ENCODE results near the gene ANGPT4. TPM values are rescaled to one million over a fixed set of nuclear protein-coding genes. Genes with fewer than 3 reads are reported as not detected.

ANGPT4 gene
- total and polyA plus RNA-seq, 10 of the 15 experiments (the other 5 are each of a cell fraction or from before 2014, with no cell fraction given), result 0.01 to 0.16 TPM; not detected in 8

DNA sequence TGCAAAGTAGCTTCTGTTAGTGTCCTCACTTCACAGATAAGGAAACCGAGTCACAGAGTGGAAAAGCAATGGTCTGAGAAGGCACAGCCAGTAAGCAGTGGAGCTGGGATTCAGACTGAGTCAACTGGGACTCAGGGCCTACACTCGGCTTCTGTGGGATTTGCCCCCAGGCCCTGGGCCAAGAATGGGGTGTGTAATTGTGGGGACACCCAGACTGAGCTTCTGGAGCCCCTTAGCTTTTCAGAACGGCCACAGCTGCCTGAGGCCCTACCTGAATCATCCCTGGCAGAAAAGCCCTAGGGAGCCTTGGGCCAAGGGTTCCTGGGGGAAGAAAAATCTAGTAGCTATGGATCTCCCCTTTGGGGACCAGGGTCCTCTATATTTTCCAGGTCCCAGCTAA is 6.5 kb downstream of the ANGPT4 start (continued):
- no peak for TF ChIP-seq CUX1 (IDR thresholded peaks at IDR 0.05; ENCODE audit: insufficient replicate concordance, low read depth, low read length)
- TF ChIP-seq RCOR1 (conservative IDR thresholded peaks at IDR 0.05; ENCODE audit: low read depth, low read length), result no peak
- TF ChIP-seq IKZF2 (IDR thresholded peaks at IDR 0.05), result no peak
- no peak for TF ChIP-seq IRF4 (IDR thresholded peaks at IDR 0.05; ENCODE audit: low read depth, low read length)

DNA sequence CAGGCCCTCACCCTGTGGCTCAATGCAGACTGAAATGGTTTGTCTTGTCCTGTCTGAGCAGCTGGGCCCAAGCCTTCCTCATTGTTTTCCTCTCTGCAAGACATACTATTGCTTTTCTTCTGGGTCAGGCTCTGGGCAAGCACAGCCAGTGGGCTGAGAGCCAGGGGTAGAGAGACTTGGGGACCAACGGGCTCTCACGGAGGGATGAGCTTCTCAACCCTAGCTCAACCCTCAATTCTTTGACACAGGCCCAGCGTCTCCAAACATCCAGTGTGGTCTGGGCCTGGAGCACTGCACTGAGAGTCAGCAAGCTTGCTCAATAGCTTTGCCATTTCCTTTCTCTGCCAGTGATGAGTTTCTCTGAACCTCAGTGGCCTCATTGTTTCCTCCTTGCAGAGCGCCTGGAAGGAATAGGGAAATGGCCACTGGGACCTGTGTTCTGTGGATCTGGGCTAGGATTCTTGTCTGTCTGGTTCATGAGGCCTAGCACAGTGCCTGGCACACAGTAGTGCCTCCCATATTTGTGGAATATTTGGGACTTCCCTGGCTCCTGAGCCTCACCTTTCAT is 9.3 kb downstream of the ANGPT4 start:
- CTCF ChIA-PET, result interaction anchor here (0.8 kb wide), 1 partner anchor 18 kb away, joined by 6 read pairs; no protein-coding TSS in a partner anchor
- TF ChIP-seq HDGF (IDR thresholded peaks at IDR 0.05) (no peak), MXI1 (IDR thresholded peaks at IDR 0.05; ENCODE audit: low read depth, low read length) (no peak), SPI1 (IDR thresholded peaks at IDR 0.05; ENCODE audit: borderline replicate concordance, insufficient read depth, low read depth, low read length) (no peak), TCF3 (IDR thresholded peaks at IDR 0.05; ENCODE audit: borderline replicate concordance, insufficient read depth, low read depth, low read length) (no peak), FOXM1 (IDR thresholded peaks at IDR 0.05; ENCODE audit: low read depth, low read length) (no peak), TCF12 (IDR thresholded peaks at IDR 0.05; ENCODE audit: low read depth, low read length) (no peak), ETV6 (conservative IDR thresholded peaks at IDR 0.05 in 1 of 2, IDR thresholded peaks at IDR 0.05 in 1 of 2; ENCODE audit: borderline replicate concordance in 1 of 2, low read depth in 1 of 2) (no peak), SREBF2 (IDR thresholded peaks at IDR 0.05; ENCODE audit: low read length) (no peak)
- TF ChIP-seq, protein P1, sequence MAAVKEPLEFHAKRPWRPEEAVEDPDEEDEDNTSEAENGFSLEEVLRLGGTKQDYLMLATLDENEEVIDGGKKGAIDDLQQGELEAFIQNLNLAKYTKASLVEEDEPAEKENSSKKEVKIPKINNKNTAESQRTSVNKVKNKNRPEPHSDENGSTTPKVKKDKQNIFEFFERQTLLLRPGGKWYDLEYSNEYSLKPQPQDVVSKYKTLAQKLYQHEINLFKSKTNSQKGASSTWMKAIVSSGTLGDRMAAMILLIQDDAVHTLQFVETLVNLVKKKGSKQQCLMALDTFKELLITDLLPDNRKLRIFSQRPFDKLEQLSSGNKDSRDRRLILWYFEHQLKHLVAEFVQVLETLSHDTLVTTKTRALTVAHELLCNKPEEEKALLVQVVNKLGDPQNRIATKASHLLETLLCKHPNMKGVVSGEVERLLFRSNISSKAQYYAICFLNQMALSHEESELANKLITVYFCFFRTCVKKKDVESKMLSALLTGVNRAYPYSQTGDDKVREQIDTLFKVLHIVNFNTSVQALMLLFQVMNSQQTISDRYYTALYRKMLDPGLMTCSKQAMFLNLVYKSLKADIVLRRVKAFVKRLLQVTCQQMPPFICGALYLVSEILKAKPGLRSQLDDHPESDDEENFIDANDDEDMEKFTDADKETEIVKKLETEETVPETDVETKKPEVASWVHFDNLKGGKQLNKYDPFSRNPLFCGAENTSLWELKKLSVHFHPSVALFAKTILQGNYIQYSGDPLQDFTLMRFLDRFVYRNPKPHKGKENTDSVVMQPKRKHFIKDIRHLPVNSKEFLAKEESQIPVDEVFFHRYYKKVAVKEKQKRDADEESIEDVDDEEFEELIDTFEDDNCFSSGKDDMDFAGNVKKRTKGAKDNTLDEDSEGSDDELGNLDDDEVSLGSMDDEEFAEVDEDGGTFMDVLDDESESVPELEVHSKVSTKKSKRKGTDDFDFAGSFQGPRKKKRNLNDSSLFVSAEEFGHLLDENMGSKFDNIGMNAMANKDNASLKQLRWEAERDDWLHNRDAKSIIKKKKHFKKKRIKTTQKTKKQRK (IDR thresholded peaks at IDR 0.05; ENCODE audit: low read depth, low read length), result no peak
- TF ChIP-seq, protein P2, sequence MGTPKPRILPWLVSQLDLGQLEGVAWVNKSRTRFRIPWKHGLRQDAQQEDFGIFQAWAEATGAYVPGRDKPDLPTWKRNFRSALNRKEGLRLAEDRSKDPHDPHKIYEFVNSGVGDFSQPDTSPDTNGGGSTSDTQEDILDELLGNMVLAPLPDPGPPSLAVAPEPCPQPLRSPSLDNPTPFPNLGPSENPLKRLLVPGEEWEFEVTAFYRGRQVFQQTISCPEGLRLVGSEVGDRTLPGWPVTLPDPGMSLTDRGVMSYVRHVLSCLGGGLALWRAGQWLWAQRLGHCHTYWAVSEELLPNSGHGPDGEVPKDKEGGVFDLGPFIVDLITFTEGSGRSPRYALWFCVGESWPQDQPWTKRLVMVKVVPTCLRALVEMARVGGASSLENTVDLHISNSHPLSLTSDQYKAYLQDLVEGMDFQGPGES (IDR thresholded peaks at IDR 0.05), result no peak

More for the DNA sequence above, 9.3 kb downstream of the ANGPT4 start:
- Histone ChIP-seq H3K9me3 (replicated peaks; ENCODE audit: control insufficient read depth, insufficient read depth, low read length) (no peaks in the 10 kb centered on the region), H3K4me2 (ENCODE audit: control insufficient read depth, insufficient read depth) (no peak overlapping the region), H3K79me2 (ENCODE audit: control insufficient read depth, insufficient read depth, low read length) (no peaks in the 10 kb centered on the region), H3K4me3 (no peak overlapping the region), H4K20me1 (ENCODE audit: control insufficient read depth, insufficient read depth) (no peaks in the 10 kb centered on the region), H2AFZ (ENCODE audit: control insufficient read depth, low read depth, low read length) (no peak overlapping the region), H3K4me1 (ENCODE audit: control insufficient read depth, insufficient read depth, low read length) (no peaks in the 10 kb centered on the region), H3K36me3 (ENCODE audit: control insufficient read depth in 2 of 2, insufficient read depth in 2 of 2, low read length in 1 of 2) (no peaks in the 10 kb centered on the region), H3K27me3 (replicated peaks in 1 of 2; ENCODE audit: control insufficient read depth in 2 of 2, insufficient read depth in 2 of 2, low read length in 1 of 2) (no peaks in the 10 kb centered on the region; a peak in 3 of 4 replicates), H3K27ac (ENCODE audit: control insufficient read depth, insufficient read depth) (no peak overlapping the region), H3K9ac (ENCODE audit: control insufficient read depth, insufficient read depth, low read length) (no peak overlapping the region)
- intact Hi-C loops (cut with micrococcal nuclease; ENCODE audit: unreplicated experiment), result no loop called here
- DNase-seq (ENCODE audit: low read depth, low spot score) (no peak), ATAC-seq (no peak), FAIRE-seq (no peak)
- ChIA-PET POLR2A (no interaction called here), RAD21 (ENCODE audit: unreplicated experiment) (no interaction called here), SMC1A (ENCODE audit: uncharacterized antibody, unreplicated experiment) (no interaction called here)
- in situ Hi-C loops (cut with MboI), result no loop called here
- 79% methylated on average over 4 of the region's 4 CpGs for WGBS (ENCODE audit: insufficient coverage, insufficient replicate concordance, low lambda C conversion rate, missing lambda C conversion rate)
- BruUV-seq (replicated peaks), result no TSS peak
